ENCODE data around the gene NDUFV1. TPM values are rescaled to one million over a fixed set of nuclear protein-coding genes. Genes with fewer than 3 reads are reported as not detected.
"Not testable (repeated sequence)": the region's sequence is repeated elsewhere in the genome, so short reads cannot be mapped to it uniquely, and the experiment has no call there.

Gene NDUFV1
- total RNA-seq, 1 donor: 234 TPM

- DNase-seq (ENCODE audit: low read depth in 2 of 3, low spot score in 2 of 3): no peak
Observed at GRCh38 chr11:67584881-67585873, 21.6 kb upstream of the NDUFV1 start.

GRCh38 chr11:67585911-67586310 lies 20.8 kb upstream of the NDUFV1 start:
- no peak for DNase-seq (ENCODE audit: low read depth in 2 of 3, low spot score in 2 of 3)

- DNase-seq (ENCODE audit: low read depth in 2 of 3, low spot score in 2 of 3): no peak
Observed at GRCh38 chr11:67586568-67587250, 20.0 kb upstream of the NDUFV1 start.

GRCh38 chr11:67588136-67588503 lies 18.6 kb upstream of the NDUFV1 start:
- no peak for DNase-seq (ENCODE audit: low read depth in 2 of 3, low spot score in 2 of 3)

- not testable (repeated sequence) for DNase-seq (ENCODE audit: low read depth in 2 of 3, low spot score in 2 of 3)
Observed at GRCh38 chr11:67588899-67589415, 17.8 kb upstream of the NDUFV1 start.

GRCh38 chr11:67592880-67593564 lies 13.7 kb upstream of the NDUFV1 start:
- DNase-seq (ENCODE audit: low read depth in 2 of 3, low spot score in 2 of 3): no peak

- DNase-seq (ENCODE audit: low read depth in 2 of 3, low spot score in 2 of 3): no peak
Observed at GRCh38 chr11:67593565-67593905, 13.2 kb upstream of the NDUFV1 start.

GRCh38 chr11:67594480-67594879 lies 12.3 kb upstream of the NDUFV1 start:
- DNase-seq (ENCODE audit: low read depth in 2 of 3, low spot score in 2 of 3): no peak

- no peak for DNase-seq (ENCODE audit: low read depth in 2 of 3, low spot score in 2 of 3)
Observed at GRCh38 chr11:67596753-67597300, 9.9 kb upstream of the NDUFV1 start.

- not testable (repeated sequence) for DNase-seq (ENCODE audit: low read depth in 2 of 3, low spot score in 2 of 3)
Observed at GRCh38 chr11:67597458-67597857, 9.3 kb upstream of the NDUFV1 start.

- DNase-seq (ENCODE audit: low read depth in 2 of 3, low spot score in 2 of 3): not testable (repeated sequence)
Observed at GRCh38 chr11:67597963-67598362, 8.8 kb upstream of the NDUFV1 start.

- no peak for DNase-seq (ENCODE audit: low read depth in 2 of 3, low spot score in 2 of 3)
Observed at GRCh38 chr11:67599149-67599548, 7.6 kb upstream of the NDUFV1 start.

- DNase-seq (ENCODE audit: low read depth in 2 of 3, low spot score in 2 of 3): peak in 2 of 3 donors; percentile 56 to 86
Observed at GRCh38 chr11:67600324-67601029, 6.3 kb upstream of the NDUFV1 start.

- no peak for DNase-seq (ENCODE audit: low read depth in 2 of 3, low spot score in 2 of 3)
Observed at GRCh38 chr11:67601098-67601497, 5.6 kb upstream of the NDUFV1 start.

- not testable (repeated sequence) for DNase-seq (ENCODE audit: low read depth in 2 of 3, low spot score in 2 of 3)
Observed at GRCh38 chr11:67604119-67604518, 2.6 kb upstream of the NDUFV1 start.

GRCh38 chr11:67604815-67605214 lies 1.9 kb upstream of the NDUFV1 start:
- DNase-seq (ENCODE audit: low read depth in 2 of 3, low spot score in 2 of 3): no peak

GRCh38 chr11:67605231-67606011 lies 1.3 kb upstream of the NDUFV1 start:
- DNase-seq (ENCODE audit: low read depth in 2 of 3, low spot score in 2 of 3): no peak

GRCh38 chr11:67606093-67606491 lies 644 bp upstream of the NDUFV1 start:
- DNase-seq (ENCODE audit: low read depth in 2 of 3, low spot score in 2 of 3): no peak

GRCh38 chr11:67607507-67607906 lies 771 bp downstream of the NDUFV1 start:
- DNase-seq (ENCODE audit: low read depth in 2 of 3, low spot score in 2 of 3): no peak

All from hematopoietic multipotent progenitor cell (in vitro differentiated cells).